HEK293 (cell line): ENCODE data around the gene PHYHD1.

Experiments
- GLI4 ChIP-seq: fragments of 450-650 bp; formaldehyde crosslinking; IDR thresholded peaks from 2 replicates; pipeline ENCODE4 v1.5.1; 2016; ENCODE audit warnings: missing biosample characterization, missing genetic modification characterization
- KLF16 ChIP-seq: fragments of 450-650 bp; formaldehyde crosslinking; IDR thresholded peaks from 2 replicates; pipeline ENCODE4 v1.5.1; 2017; ENCODE audit warnings: missing biosample characterization, missing genetic modification characterization
- REST ChIP-seq: fragments of 450-650 bp; formaldehyde crosslinking; IDR thresholded peaks from 2 replicates; pipeline ENCODE4 v1.5.1; 2016; ENCODE audit warnings: missing biosample characterization, missing genetic modification characterization
- SP2 ChIP-seq: fragments of 450-650 bp; formaldehyde crosslinking; IDR thresholded peaks from 2 replicates; pipeline ENCODE4 v1.5.1; 2016; ENCODE audit warnings: missing biosample characterization, missing genetic modification characterization
- TCF7L2 ChIP-seq: IDR thresholded peaks from 2 replicates; pipeline ENCODE4 v1.6.1; 2011; ENCODE audit warnings: low read depth, mild to moderate bottlenecking, inconsistent platforms, low read length, moderate library complexity, borderline replicate concordance
- YY1 ChIP-seq: fragments of 450-650 bp; formaldehyde crosslinking; IDR thresholded peaks from 2 replicates; pipeline ENCODE4 v1.5.1; 2018; ENCODE audit warnings: missing biosample characterization, missing genetic modification characterization
- ZNF639 ChIP-seq: fragments of 450-650 bp; formaldehyde crosslinking; IDR thresholded peaks from 2 replicates; pipeline ENCODE4 v1.5.1; 2016; ENCODE audit warnings: missing biosample characterization, missing genetic modification characterization
- ZNF645 ChIP-seq: fragments of 450-650 bp; formaldehyde crosslinking; IDR thresholded peaks from 2 replicates; pipeline ENCODE4; 2016; ENCODE audit warnings: missing biosample characterization, missing genetic modification characterization
- ZNF677 ChIP-seq: fragments of 450-650 bp; IDR thresholded peaks from 2 replicates; pipeline ENCODE4 v1.5.0; 2018; ENCODE audit warnings: missing biosample characterization, mild to moderate bottlenecking, missing genetic modification characterization, moderate library complexity
- TF ChIP-seq, protein P1 (sequence below): fragments of 450-650 bp; formaldehyde crosslinking; IDR thresholded peaks from 2 replicates; pipeline ENCODE4 v1.5.1; 2016; ENCODE audit warnings: missing biosample characterization, missing genetic modification characterization

DNA sequence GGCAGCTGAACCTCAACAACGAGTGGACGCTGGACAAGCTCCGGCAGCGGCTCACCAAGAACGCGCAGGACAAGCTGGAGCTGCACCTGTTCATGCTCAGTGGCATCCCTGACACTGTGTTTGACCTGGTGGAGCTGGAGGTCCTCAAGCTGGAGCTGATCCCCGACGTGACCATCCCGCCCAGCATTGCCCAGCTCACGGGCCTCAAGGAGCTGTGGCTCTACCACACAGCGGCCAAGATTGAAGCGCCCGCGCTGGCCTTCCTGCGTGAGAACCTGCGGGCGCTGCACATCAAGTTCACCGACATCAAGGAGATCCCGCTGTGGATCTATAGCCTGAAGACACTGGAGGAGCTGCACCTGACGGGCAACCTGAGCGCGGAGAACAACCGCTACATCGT lies 12.4 kb upstream of the PHYHD1 start:
- TF ChIP-seq ZNF645 (tag by site-specific recombination) (no peak), ZNF639 (no peak), KLF16 (tag by site-specific recombination) (no peak), YY1 (no peak), SP2 (tag by site-specific recombination) (no peak), GLI4 (tag by site-specific recombination) (no peak), REST (tag by site-specific recombination) (no peak), ZNF677 (no peak), TCF7L2 (no peak)
- TF ChIP-seq, protein P1, sequence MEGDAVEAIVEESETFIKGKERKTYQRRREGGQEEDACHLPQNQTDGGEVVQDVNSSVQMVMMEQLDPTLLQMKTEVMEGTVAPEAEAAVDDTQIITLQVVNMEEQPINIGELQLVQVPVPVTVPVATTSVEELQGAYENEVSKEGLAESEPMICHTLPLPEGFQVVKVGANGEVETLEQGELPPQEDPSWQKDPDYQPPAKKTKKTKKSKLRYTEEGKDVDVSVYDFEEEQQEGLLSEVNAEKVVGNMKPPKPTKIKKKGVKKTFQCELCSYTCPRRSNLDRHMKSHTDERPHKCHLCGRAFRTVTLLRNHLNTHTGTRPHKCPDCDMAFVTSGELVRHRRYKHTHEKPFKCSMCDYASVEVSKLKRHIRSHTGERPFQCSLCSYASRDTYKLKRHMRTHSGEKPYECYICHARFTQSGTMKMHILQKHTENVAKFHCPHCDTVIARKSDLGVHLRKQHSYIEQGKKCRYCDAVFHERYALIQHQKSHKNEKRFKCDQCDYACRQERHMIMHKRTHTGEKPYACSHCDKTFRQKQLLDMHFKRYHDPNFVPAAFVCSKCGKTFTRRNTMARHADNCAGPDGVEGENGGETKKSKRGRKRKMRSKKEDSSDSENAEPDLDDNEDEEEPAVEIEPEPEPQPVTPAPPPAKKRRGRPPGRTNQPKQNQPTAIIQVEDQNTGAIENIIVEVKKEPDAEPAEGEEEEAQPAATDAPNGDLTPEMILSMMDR, result no peak
